NCI-H2029 treated with DMSO at 0.1 percent for 48 hours (cell line): ENCODE results near the gene ATG4A.

Source experiments
- DNase-seq: peaks from one replicate; lab custom pipeline; 2025; lab: John Stamatoyannopoulos, UW

Gene ATG4A

GRCh38 chrX:108091264-108091877 is at the start of gene ATG4A, which contains the start of gene PSMD10:
Gene ATG4A, plus strand, starts transcription at chrX:108091778. Its CDS starts 49 bp downstream, at chrX:108091827.
Gene PSMD10, minus strand, starts transcription at chrX:108091542. Its CDS starts 22 bp downstream, at chrX:108091520.
- DNase-seq, result peak; percentile 85

- DNase-seq, result no peak
Measured at GRCh38 chrX:108044554-108045256, 46.9 kb upstream of the ATG4A start, which contains the start of gene VSIG1. Gene VSIG1, plus strand, starts transcription at chrX:108045065. Its CDS starts 66 bp downstream, at chrX:108045131.

GRCh38 chrX:108049649-108050048 is 41.9 kb upstream of the ATG4A start:
- no peak for DNase-seq

GRCh38 chrX:108053218-108053617 is 38.4 kb upstream of the ATG4A start:
- no peak for DNase-seq

- DNase-seq, result no peak
Measured at GRCh38 chrX:108055546-108055945, 36.0 kb upstream of the ATG4A start.

GRCh38 chrX:108059801-108060200 is 31.8 kb upstream of the ATG4A start:
- no peak for DNase-seq

- DNase-seq, result no peak
Measured at GRCh38 chrX:108064001-108064400, 27.6 kb upstream of the ATG4A start.

GRCh38 chrX:108064613-108065012 is 27.0 kb upstream of the ATG4A start:
- DNase-seq, result no peak

- DNase-seq, result no peak
Measured at GRCh38 chrX:108068121-108068520, 23.5 kb upstream of the ATG4A start.

GRCh38 chrX:108070891-108071290 is 20.7 kb upstream of the ATG4A start:
- DNase-seq, result no peak

GRCh38 chrX:108071578-108071977 is 20.0 kb upstream of the ATG4A start:
- no peak for DNase-seq

- DNase-seq, result no peak
Measured at GRCh38 chrX:108072746-108073145, 18.8 kb upstream of the ATG4A start.

- DNase-seq, result no peak
Measured at GRCh38 chrX:108081110-108081509, 10.5 kb upstream of the ATG4A start.

- no peak for DNase-seq
Measured at GRCh38 chrX:108087792-108088191, 3.8 kb upstream of the ATG4A start.

GRCh38 chrX:108088511-108088910 is 3.1 kb upstream of the ATG4A start:
- DNase-seq, result no peak

- DNase-seq, result no peak
Measured at GRCh38 chrX:108090491-108091263, 901 bp upstream of the ATG4A start.

GRCh38 chrX:108091878-108092291 is 307 bp downstream of the ATG4A start:
- no peak for DNase-seq

GRCh38 chrX:108097380-108097779 is 5.8 kb downstream of the ATG4A start:
- DNase-seq, result no peak

- DNase-seq, result no peak
Measured at GRCh38 chrX:108105473-108105872, 13.9 kb downstream of the ATG4A start.

GRCh38 chrX:108114541-108114940 is 23.0 kb downstream of the ATG4A start:
- no peak for DNase-seq

- DNase-seq, result no peak
Measured at GRCh38 chrX:108117988-108118387, 26.4 kb downstream of the ATG4A start.

GRCh38 chrX:108121291-108121690 is 29.7 kb downstream of the ATG4A start:
- no peak for DNase-seq

- DNase-seq, result no peak
Measured at GRCh38 chrX:108122748-108123147, 31.2 kb downstream of the ATG4A start.
